Parathyroid adenoma (tissue), 2 donors: Measurements from ENCODE around the gene MAP6.
"Not testable (repeated sequence)": the region's sequence is repeated elsewhere in the genome, so short reads cannot be mapped to it uniquely, and the experiment has no call there.

Experiments used
- H2AFZ ChIP-seq: fragments of 300-600 bp; sonication (generic); one replicate; pipeline ENCODE4 v1.7.0; 2017; ENCODE audit warnings: antibody characterized with exemption, mild to moderate bottlenecking
- H3K27ac ChIP-seq: fragments of 300-600 bp; sonication (generic); one replicate; pipeline ENCODE4 v1.7.0; 2017
- H3K27me3 ChIP-seq: fragments of 300-600 bp; sonication (generic); one replicate; pipeline ENCODE4 v1.7.0; 2017; ENCODE audit warnings: low read length; ENCODE audit not compliant: control insufficient read depth, insufficient read depth
- H3K36me3 ChIP-seq: fragments of 300-600 bp; sonication (generic); one replicate; pipeline ENCODE4 v1.7.0; 2017; ENCODE audit warnings: low read length; ENCODE audit not compliant: control insufficient read depth, insufficient read depth
- H3K4me1 ChIP-seq: fragments of 300-600 bp; sonication (generic); one replicate; pipeline ENCODE4 v1.7.0; 2017; ENCODE audit warnings: control low read depth
- H3K4me2 ChIP-seq: fragments of 300-600 bp; sonication (generic); one replicate; pipeline ENCODE4 v1.7.0; 2017; ENCODE audit warnings: low read length
- H3K4me3 ChIP-seq: fragments of 300-600 bp; sonication (generic); one replicate; pipeline ENCODE4 v1.7.0; 2017; ENCODE audit warnings: low read depth, low read length
- H3K79me2 ChIP-seq: fragments of 300-600 bp; sonication (generic); one replicate; pipeline ENCODE4 v1.7.0; 2017; ENCODE audit warnings: control low read depth
- H3K9ac ChIP-seq: fragments of 300-600 bp; sonication (generic); one replicate; pipeline ENCODE4 v1.7.0; 2017; ENCODE audit warnings: mild to moderate bottlenecking
- H3K9me3 ChIP-seq: fragments of 300-600 bp; sonication (generic); one replicate; pipeline ENCODE4 v1.7.0; 2017; ENCODE audit warnings: low read length; ENCODE audit not compliant: control insufficient read depth
- TF ChIP-seq, protein P1 (sequence below): fragments of 300-600 bp; sonication (generic); IDR thresholded peaks from one replicate; pipeline ENCODE4 v1.7.0; 2017; ENCODE audit warnings: antibody characterized with exemption, mild to moderate bottlenecking
- donor health status: primary hyperparathyroidism.

The MAP6 gene

DNA sequence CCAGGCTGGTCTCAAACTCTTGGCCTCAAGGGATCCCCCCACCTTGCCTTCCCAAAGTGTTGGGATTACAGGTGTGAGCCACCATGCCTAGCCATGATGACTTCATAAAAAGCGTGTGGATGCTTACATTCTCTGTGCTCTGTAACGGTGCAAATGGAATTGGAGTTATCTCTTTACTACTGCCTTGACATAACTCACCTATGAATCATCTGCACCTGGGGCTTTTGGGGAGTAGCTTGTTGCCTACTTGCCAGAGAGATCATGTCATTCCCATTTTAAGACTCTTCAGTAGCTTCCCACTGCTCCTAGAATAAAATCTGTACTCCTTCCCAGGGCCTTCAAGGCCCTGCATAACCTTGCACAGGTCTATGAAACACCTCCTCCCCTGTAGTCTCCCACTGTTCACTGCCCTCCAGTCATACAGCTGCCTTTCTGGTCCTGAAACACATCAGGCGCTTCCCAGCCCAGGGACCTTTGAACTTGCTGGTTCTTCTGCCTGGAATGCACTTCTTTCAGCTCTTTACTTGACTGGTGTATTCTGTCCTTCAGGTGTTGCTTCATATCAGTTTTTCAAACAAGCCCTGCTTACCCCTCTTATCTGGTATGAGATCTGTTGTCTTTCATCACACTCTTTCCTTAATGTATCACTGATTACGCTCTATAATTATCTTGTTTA, 29.2 kb upstream of the MAP6 start:
- H3K9me3 ChIP-seq = no peaks in the 10 kb centered on the region
- H2AFZ ChIP-seq = no peak overlapping the region
- no peaks in the 10 kb centered on the region for H3K4me1 ChIP-seq
- no peak overlapping the region for H3K4me2 ChIP-seq
- H3K36me3 ChIP-seq = no peaks in the 10 kb centered on the region
- H3K9ac ChIP-seq = no peak overlapping the region
- TF ChIP-seq, protein P1, sequence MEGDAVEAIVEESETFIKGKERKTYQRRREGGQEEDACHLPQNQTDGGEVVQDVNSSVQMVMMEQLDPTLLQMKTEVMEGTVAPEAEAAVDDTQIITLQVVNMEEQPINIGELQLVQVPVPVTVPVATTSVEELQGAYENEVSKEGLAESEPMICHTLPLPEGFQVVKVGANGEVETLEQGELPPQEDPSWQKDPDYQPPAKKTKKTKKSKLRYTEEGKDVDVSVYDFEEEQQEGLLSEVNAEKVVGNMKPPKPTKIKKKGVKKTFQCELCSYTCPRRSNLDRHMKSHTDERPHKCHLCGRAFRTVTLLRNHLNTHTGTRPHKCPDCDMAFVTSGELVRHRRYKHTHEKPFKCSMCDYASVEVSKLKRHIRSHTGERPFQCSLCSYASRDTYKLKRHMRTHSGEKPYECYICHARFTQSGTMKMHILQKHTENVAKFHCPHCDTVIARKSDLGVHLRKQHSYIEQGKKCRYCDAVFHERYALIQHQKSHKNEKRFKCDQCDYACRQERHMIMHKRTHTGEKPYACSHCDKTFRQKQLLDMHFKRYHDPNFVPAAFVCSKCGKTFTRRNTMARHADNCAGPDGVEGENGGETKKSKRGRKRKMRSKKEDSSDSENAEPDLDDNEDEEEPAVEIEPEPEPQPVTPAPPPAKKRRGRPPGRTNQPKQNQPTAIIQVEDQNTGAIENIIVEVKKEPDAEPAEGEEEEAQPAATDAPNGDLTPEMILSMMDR = no peak
- no peaks in the 10 kb centered on the region for H3K79me2 ChIP-seq
- no peak overlapping the region for H3K27ac ChIP-seq
- no peaks in the 10 kb centered on the region for H3K27me3 ChIP-seq
- no peak overlapping the region for H3K4me3 ChIP-seq

DNA sequence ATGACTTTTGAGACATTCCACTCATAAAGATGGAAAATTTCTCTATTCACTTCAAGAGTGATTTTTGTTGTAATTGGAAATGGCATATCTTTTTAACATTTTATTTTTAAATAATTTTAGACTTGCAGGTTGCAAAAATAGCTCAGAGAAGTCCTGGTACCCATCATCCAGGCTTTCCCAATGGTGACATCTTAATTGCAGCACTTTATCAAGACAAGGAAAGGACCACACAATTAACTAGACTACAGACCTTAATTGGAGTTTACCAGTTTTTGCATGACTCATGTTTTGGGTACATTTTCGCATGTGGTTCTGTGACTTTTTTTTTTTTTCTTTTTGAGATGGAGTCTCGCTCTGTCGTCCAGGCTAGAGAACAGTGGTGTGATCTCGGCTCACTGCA, 23.0 kb upstream of the MAP6 start:
- H3K9ac ChIP-seq = no peak overlapping the region
- H3K27ac ChIP-seq = no peak overlapping the region
- no peaks in the 10 kb centered on the region for H3K79me2 ChIP-seq
- no peaks in the 10 kb centered on the region for H3K27me3 ChIP-seq
- H3K9me3 ChIP-seq = no peaks in the 10 kb centered on the region
- TF ChIP-seq, protein P1 = no peak
- H3K36me3 ChIP-seq = no peaks in the 10 kb centered on the region
- no peak overlapping the region for H2AFZ ChIP-seq
- H3K4me3 ChIP-seq = no peak overlapping the region
- H3K4me2 ChIP-seq = no peak overlapping the region
- H3K4me1 ChIP-seq = no peaks in the 10 kb centered on the region

DNA sequence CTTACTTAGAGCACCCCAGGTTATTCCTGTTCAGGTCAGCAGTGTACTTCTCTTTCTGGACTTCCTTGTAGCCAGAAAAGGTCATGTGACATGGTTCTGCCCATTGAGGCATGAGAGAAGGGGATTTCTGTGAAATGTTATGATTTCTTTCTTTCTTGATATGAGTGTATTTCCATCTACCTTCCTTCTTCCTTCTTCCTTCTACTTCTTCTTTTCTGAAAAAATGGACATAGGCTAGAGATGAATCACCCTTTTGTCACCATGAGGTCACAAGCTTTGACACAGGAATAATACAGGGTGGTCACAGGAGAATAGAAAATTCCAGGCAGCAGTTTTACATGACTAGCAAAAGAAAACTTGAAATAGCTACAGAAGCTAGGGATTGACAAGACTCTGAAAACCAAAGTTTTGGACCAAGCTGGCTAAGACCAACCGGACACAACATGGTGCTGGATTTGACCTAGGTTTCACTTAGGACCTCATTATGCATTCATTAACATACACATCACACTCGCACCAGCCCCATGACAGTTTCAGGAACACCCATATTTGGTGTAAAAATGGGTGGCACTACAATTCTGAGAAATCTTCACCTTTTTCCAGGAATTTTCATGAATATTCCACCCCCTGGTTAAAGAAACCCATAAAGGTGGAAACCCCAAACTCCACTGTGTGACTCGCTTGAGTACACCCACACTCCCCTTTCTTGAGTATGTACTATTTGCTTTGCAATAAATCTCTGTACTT, 21.2 kb upstream of the MAP6 start:
- H2AFZ ChIP-seq = no peak overlapping the region
- H3K9ac ChIP-seq = no peak overlapping the region
- no peaks in the 10 kb centered on the region for H3K27me3 ChIP-seq
- H3K36me3 ChIP-seq = no peaks in the 10 kb centered on the region
- H3K9me3 ChIP-seq = no peaks in the 10 kb centered on the region
- H3K4me2 ChIP-seq = no peak overlapping the region
- no peak overlapping the region for H3K4me3 ChIP-seq
- H3K79me2 ChIP-seq = no peaks in the 10 kb centered on the region
- H3K4me1 ChIP-seq = no peaks in the 10 kb centered on the region
- no peak overlapping the region for H3K27ac ChIP-seq
- TF ChIP-seq, protein P1 = no peak

DNA sequence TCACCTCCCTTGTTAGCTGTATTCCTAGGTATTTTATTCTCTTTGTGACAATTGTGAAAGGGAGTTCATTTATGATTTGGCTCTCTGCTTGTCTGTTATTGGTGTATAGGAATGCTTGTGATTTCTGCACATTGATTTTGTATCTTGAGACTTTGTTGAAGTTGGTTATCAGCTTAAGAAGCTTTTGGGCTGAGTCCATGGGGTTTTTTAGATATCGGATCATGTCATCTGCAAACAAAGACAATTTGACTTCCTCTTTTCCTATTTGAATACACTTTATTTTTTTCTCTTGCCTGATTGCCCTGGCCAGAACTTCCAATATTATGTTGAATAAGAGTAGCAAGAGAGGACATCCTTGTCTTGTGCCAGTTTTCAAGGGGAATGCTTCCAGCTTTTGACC, 15.0 kb upstream of the MAP6 start:
- H3K27me3 ChIP-seq, H2AFZ ChIP-seq, H3K79me2 ChIP-seq, H3K4me3 ChIP-seq, H3K4me2 ChIP-seq, H3K4me1 ChIP-seq, H3K27ac ChIP-seq, H3K9me3 ChIP-seq, H3K9ac ChIP-seq, H3K36me3 ChIP-seq: not testable (repeated sequence)

DNA sequence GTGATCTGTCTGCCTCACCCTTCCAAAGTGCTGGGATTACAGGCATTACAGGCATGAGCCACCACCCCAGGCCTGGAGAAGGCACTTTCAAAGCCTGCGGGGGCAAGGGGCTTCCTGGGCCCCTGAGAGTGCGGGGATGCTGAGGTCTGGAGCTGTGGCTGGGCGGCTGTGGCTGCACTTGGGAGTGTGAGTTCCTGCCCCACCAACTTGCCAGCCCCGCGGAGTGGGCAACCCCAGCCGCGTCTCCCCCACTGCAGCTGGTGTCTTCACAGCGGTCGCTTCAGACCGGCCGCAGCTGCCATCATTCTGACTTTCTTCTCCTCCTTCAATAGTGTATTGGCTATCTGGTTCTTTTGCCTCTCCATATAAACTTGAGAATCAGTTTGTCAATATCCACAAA, 10.7 kb upstream of the MAP6 start:
- no peaks in the 10 kb centered on the region for H3K79me2 ChIP-seq
- H2AFZ ChIP-seq = no peak overlapping the region
- H3K4me3 ChIP-seq = no peak overlapping the region
- H3K4me1 ChIP-seq = no peaks in the 10 kb centered on the region
- no peaks in the 10 kb centered on the region for H3K36me3 ChIP-seq
- no peaks in the 10 kb centered on the region for H3K27me3 ChIP-seq
- TF ChIP-seq, protein P1 = no peak
- no peaks in the 10 kb centered on the region for H3K9me3 ChIP-seq
- no peak overlapping the region for H3K27ac ChIP-seq
- no peak overlapping the region for H3K9ac ChIP-seq
- H3K4me2 ChIP-seq = no peak overlapping the region
